ES-I3 (cell line): ENCODE data around the gene ST7.
"Not testable (repeated sequence)": the region's sequence is repeated elsewhere in the genome, so short reads cannot be mapped to it uniquely, and the experiment has no call there.

ENCODE experiments used
- H3K36me3 ChIP-seq: 2 replicates; pipeline ENCODE4 v1.6.1; 2013; ENCODE audit warnings: mild to moderate bottlenecking, low read length, control low read depth, moderate library complexity; ENCODE audit not compliant: insufficient read depth
- H3K4me1 ChIP-seq: 2 replicates; pipeline ENCODE4 v1.6.1; 2013; ENCODE audit warnings: mild to moderate bottlenecking, control low read depth, low read length; ENCODE audit not compliant: insufficient read depth
- H3K9ac ChIP-seq: 2 replicates; pipeline ENCODE4 v1.6.1; 2013; ENCODE audit warnings: low read depth, mild to moderate bottlenecking, low read length, moderate library complexity
- H3K9me3 ChIP-seq: 2 replicates; pipeline ENCODE4 v1.6.1; 2013; ENCODE audit warnings: mild to moderate bottlenecking, low read length, moderate library complexity; ENCODE audit not compliant: control insufficient read depth, insufficient read depth

ST7 gene

DNA sequence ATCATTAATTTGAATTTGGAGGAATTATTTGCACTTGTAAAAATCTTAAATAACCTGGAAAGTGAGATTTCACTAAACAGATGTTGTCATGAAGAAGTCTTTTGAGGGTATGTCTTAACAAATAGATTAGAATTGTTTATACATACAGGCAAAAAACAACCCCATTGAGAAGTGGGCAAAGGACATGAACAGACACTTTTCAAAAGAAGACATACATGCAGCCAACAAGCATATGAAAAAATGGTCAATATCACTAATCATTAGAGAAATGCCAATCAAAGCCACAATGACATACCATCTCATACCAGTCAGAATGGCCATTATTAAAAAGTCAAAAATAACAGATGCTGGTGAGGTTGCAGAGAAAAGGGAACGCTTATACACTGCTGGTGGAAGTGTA is 77.0 kb downstream of the ST7 start:
- H3K36me3 ChIP-seq, H3K9ac ChIP-seq, H3K9me3 ChIP-seq, H3K4me1 ChIP-seq: not testable (repeated sequence)

DNA sequence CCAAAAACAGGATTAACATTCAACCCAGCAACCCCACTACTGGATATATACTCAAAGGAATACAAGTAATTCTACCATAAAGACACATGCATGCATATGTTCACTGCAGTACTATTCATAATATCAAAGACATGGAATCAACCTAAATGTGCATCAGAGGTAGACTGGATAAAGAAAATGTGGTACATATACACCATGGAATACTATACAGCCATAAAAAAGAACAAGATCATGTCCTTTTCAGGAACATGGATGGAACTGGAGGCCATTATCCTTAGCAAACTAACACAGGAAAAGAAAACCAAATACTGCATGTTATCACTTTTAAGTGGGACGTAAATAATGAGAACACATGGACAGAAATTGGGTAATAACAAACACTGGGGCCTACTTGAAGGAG is 77.5 kb downstream of the ST7 start:
- not testable (repeated sequence) for H3K4me1 ChIP-seq, H3K36me3 ChIP-seq, H3K9me3 ChIP-seq, H3K9ac ChIP-seq

DNA sequence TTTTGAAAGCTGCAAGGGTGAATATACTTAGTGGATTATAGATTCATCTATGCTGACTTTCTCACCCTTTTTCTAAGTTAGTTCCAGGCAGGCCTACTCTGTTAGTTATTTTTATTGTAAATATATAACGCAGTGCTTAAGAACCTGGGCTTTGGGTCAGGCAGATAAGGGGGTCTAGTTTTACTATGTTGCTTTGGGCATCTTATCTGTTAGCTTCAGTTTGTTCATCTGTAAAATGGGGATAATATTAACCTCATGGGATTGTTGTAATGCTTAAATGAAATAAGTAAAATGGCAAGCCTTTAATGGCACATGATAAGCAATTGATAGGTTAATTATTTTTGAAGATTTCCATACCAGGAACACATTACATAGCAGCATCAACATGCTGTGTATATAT is 79.5 kb downstream of the ST7 start:
- Histone ChIP-seq H3K36me3 (no peaks in the 10 kb centered on the region), H3K9me3 (no peaks in the 10 kb centered on the region), H3K9ac (no peak overlapping the region), H3K4me1 (no peaks in the 10 kb centered on the region)

DNA sequence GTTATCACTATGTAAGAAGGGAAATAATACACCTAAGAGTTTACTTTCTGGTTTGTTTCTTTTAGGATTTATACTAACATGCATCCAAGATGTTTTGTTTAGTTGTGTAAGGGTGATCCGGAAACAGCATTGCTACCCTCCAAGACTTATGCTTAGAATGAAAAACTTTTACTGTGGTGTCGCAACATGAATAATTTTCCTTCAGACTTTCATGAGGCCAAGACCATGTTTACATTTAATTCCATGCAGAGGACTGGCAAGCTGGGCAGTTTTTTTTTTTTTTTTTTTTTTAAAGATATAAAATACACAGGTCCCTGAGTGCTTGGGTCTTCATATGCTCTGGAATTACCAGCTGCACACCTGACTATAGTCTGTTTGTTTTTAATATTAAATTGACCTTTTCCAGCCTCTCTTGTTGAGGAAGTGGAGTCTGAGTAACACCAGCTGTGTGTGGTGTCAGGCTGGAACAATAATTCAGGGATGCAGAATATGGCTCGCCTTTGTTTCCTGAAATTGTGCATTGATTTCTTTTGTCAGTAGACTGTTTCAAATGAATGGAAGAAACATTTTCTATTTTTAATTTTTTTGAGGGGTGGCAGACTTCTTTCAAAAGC is 81.7 kb downstream of the ST7 start:
- H3K36me3 ChIP-seq, result no peaks in the 10 kb centered on the region
- H3K9me3 ChIP-seq, result no peaks in the 10 kb centered on the region
- H3K9ac ChIP-seq, result no peak overlapping the region
- H3K4me1 ChIP-seq, result no peaks in the 10 kb centered on the region

DNA sequence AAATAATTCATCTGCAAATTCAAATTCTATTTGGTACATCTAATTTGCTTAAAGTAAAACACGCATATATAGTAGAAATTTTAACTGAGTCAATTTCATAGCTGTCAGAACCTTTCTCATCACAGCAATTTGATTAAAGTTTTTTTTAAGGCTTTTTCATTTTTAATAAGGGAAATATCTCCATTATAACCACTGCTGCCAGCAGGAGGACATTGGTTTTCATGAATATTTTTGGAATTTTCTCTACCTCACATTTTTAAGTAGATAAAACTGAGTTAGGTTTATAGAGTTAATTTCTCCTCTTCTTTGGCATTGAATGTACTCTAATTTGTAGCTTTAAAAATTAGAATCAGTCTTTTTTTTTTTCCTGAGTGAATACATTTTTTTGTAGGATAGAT is 82.2 kb downstream of the ST7 start:
- Histone ChIP-seq H3K36me3 (no peaks in the 10 kb centered on the region), H3K4me1 (no peaks in the 10 kb centered on the region), H3K9me3 (no peaks in the 10 kb centered on the region), H3K9ac (no peak overlapping the region)

DNA sequence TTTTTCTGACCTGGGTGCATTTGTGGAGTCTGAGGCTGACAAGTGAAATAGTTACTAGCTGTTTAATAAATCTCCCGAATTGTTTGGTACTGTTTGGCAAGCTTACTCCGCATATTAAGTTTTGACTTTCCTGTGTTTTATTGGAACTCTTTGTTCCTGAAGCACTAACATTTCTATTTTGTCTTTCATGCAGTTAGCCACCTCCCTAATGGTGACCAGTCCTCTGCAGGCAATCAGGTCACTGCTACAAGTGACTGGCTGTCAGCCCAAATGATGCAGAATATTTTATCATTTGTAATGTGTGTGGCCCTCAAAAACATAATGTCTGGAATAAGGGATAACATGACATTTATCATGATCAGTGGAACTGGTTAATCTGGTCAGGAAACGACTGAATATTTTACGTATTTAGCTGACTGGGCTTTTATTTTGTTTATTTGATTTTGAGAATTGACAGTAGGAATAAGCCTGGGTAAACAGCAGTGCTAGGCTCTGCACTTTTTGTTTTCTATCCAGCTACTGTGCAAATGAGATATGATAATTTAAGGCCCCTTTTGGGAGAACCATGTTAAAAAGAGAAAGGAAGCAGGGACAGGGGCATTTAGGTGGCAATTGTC is 82.9 kb downstream of the ST7 start:
- Histone ChIP-seq H3K9me3 (no peaks in the 10 kb centered on the region), H3K9ac (no peak overlapping the region), H3K36me3 (no peaks in the 10 kb centered on the region), H3K4me1 (no peaks in the 10 kb centered on the region)

DNA sequence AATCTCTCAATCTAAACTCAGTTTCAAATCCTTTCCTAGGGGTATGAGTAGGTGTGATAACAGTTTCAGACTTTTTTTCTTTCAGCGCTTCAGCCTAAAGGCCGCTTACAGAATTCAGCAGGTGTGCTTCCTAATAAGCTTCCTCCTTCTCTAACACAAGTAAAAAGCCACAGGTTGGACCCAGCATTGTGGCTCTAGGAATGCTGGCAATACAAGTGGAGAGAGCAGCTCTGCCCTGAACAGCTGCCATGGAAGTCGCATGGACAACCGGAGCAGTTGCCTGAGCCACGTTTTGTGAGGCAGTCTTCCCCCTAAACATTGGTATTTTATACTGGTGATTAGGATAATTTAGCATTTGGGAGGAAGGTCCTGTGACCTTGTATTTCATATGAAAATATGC is 83.5 kb downstream of the ST7 start:
- H3K9me3 ChIP-seq, result no peaks in the 10 kb centered on the region
- H3K36me3 ChIP-seq, result no peaks in the 10 kb centered on the region
- H3K9ac ChIP-seq, result no peak overlapping the region
- no peaks in the 10 kb centered on the region for H3K4me1 ChIP-seq

DNA sequence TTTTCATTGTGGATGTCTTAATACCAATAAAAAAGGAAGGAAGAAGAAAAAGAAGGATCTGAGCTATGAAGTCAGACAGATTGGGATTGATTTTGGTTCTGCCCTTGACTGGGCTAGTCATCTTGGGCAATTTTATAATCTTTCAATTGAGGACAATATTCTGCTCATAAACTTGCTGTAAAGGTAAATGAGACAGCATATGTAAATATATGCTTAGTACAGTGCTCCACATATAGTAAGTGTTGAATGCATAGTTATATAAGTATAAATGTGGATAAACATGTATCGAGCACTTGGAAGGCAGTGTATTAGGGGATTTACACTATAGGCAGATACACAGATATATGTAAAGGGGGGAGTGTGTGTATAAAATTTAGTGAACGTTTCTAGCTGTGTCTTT is 85.1 kb downstream of the ST7 start:
- Histone ChIP-seq H3K9ac (no peak overlapping the region), H3K9me3 (no peaks in the 10 kb centered on the region), H3K4me1 (no peaks in the 10 kb centered on the region), H3K36me3 (no peaks in the 10 kb centered on the region)

DNA sequence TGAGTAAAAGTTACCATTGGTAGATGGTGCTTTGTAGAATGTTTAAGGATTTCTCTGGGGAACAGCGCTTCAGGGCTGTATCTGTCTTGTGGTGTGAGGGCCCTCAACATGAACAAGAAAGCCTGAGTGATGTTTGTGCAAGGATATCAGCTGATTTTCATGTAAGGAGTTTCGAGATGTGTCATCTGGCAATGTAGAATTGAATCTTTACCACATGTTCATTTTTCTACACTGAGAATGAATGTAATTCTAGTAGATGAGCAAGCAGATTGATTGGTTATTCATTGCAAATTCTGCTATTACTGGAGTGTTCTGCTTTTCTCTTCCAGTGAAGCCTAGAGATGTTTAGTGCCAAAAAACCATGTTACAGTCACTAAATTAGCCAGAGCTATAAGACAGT is 87.7 kb downstream of the ST7 start:
- H3K4me1 ChIP-seq, result no peaks in the 10 kb centered on the region
- no peaks in the 10 kb centered on the region for H3K36me3 ChIP-seq
- H3K9ac ChIP-seq, result no peak overlapping the region
- H3K9me3 ChIP-seq, result no peaks in the 10 kb centered on the region

DNA sequence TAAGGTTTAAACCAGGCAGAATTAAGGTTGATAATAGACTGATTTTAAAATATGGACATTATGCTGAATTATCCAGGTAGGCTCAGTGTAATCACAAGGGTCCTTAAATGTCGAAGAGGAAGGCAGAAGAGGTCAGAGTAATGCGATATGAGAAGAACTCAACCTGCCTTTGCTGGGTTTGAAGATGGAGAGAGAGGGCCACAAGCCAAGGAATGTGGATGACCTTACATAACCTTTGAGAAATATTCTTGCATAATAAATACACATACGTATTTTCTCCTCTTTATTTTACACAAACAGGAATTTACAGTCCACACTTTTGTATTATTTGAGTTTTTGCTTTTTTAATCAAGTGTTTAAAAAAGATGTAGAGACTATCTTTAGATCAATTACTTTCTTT is 88.5 kb downstream of the ST7 start:
- Histone ChIP-seq H3K36me3 (no peaks in the 10 kb centered on the region), H3K9me3 (no peaks in the 10 kb centered on the region), H3K4me1 (no peaks in the 10 kb centered on the region), H3K9ac (no peak overlapping the region)

DNA sequence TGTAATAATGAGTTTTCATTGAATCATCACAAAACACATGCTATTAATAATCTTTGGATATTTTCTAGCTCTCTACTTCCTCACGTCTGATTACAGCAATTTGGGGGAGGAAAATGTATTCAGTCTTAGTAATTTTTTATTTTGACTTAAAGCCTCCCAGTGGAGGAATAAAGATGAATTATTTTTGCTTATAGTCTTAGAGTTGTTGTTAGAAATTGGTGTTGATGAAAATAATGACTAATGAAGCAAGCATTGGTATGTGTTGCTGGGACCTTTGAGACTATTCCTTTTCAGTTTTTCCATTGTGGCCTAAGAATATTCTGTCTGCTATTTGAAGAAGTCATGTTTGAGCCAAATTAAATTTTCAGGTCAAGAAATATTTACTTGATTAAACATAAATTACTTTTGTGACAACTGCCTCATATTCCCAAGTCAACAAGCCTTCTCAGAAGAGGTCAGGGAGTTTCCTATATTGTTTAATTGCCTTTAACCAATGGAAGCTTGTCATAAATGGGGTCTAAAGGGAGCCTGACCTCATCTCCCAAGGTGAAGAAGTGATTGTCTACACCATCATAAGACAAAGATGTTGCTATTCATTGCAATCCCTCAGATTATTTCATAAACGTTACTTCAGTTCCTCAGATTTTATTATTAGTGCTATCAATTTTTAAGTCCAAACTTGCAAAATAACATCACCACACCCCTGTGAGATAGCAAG is 90.0 kb downstream of the ST7 start:
- Histone ChIP-seq H3K4me1 (no peaks in the 10 kb centered on the region), H3K36me3 (no peaks in the 10 kb centered on the region), H3K9me3 (no peaks in the 10 kb centered on the region), H3K9ac (no peak overlapping the region)

DNA sequence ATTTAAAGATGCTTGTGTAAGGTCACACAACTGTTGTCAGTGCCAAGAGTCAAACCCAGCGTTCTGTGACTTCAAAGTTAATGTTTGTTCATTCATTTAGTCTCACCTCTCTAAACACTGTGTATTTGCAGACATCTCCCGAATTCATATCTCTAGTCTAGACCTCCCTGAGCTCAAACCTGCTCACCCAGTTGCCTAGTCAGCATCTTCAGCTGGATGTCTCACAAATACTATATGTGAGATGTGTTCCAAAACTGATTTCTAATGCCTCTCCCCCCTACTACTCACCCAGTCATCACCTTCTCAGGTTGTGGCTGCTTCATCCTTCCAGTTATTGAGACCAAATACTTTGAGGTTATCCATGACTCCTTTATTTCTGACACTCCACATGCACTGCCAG is 91.4 kb downstream of the ST7 start:
- no peaks in the 10 kb centered on the region for H3K4me1 ChIP-seq

DNA sequence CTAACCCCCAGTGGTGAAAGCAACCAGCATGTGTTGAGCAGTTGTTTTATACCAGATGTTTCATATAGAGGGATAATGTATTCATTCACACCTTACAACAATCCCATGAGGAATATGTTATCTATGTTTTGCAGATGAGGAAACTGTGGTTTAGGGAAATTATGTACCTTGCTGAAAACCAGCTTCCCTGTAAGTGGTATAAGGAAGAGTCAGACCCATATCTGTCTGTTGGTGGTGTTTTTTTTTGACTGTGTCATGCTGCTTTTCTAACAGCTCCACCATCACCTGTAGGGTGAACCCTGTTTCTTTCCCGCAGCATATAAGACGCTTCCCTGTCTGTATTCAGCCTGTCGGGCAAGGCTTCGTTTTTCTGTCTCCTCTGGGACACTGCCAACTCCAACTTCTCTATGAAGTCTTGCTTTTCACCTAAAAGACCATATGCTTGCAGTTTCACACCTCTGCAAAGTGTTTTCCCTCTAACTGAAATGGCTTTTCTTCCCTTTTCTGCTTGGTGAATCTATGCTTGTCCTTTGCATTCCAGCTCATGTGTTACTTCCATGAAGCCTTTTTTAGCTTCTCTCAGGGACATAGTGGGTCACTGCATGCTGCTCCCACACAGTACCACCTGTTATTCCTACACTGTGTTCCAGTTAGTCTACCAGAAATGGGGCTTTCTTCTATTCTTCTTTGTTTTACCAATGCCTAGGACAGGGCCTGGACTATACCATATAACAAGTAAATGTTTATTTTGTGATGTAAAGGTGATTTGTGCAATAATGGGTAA is 92.8 kb downstream of the ST7 start:
- H3K9ac ChIP-seq, result no peak overlapping the region
- H3K9me3 ChIP-seq, result no peaks in the 10 kb centered on the region
- no peaks in the 10 kb centered on the region for H3K4me1 ChIP-seq
- no peaks in the 10 kb centered on the region for H3K36me3 ChIP-seq

More for the DNA sequence above, 91.4 kb downstream of the ST7 start:
- no peak overlapping the region for H3K9ac ChIP-seq
- no peaks in the 10 kb centered on the region for H3K36me3 ChIP-seq
- H3K9me3 ChIP-seq, result no peaks in the 10 kb centered on the region

DNA sequence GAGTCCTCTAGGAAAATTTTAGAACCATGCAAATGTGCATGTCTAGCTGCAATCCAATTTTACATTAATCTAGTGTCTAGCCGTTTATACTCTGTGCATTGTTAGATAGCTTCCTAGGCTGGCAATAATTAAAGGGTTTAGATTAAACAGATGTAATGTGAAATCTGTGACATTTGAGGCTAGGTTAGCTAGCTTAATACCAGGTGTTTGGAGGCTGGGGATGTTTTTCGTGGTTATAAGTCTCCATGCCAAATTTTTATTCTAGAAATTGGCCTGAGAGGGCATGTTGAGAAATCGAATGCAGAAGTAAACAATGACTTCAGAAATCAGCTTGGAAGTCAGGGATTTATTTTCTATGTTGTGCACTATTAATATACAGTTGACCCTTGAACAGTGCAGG is 94.2 kb downstream of the ST7 start:
- Histone ChIP-seq H3K9ac (no peak overlapping the region), H3K36me3 (no peaks in the 10 kb centered on the region), H3K4me1 (no peaks in the 10 kb centered on the region), H3K9me3 (no peaks in the 10 kb centered on the region)
